GM12801 (cell line): ENCODE measurements around the gene ENOX1.

Source experiments
- TF ChIP-seq, protein P1 (sequence below): IDR thresholded peaks from one replicate; pipeline ENCODE4 v1.5.1; 2011; ENCODE audit warnings: control low read depth; ENCODE audit not compliant: insufficient read length; ENCODE audit errors: extremely low read depth

Gene ENOX1

DNA sequence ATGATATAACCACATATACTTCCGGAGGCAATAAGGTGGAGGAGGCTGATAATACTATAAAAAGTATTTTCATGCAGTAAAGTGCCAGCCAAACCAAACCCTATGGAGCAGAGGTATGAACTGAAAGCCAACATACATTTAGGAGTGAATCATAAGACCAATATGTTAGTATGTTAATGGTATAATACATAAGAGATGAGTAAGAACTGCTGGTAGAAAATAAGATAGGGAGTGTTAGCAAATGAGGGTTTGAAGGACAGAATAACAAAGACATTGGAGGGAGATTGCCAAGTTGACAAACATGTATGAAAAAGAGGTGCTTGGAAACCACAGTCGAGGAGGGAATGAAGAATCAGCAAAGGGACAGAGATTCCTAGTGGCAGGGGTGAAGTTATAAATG lies 10.8 kb downstream of the ENOX1 start:
- TF ChIP-seq, protein P1, sequence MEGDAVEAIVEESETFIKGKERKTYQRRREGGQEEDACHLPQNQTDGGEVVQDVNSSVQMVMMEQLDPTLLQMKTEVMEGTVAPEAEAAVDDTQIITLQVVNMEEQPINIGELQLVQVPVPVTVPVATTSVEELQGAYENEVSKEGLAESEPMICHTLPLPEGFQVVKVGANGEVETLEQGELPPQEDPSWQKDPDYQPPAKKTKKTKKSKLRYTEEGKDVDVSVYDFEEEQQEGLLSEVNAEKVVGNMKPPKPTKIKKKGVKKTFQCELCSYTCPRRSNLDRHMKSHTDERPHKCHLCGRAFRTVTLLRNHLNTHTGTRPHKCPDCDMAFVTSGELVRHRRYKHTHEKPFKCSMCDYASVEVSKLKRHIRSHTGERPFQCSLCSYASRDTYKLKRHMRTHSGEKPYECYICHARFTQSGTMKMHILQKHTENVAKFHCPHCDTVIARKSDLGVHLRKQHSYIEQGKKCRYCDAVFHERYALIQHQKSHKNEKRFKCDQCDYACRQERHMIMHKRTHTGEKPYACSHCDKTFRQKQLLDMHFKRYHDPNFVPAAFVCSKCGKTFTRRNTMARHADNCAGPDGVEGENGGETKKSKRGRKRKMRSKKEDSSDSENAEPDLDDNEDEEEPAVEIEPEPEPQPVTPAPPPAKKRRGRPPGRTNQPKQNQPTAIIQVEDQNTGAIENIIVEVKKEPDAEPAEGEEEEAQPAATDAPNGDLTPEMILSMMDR: no peak

DNA sequence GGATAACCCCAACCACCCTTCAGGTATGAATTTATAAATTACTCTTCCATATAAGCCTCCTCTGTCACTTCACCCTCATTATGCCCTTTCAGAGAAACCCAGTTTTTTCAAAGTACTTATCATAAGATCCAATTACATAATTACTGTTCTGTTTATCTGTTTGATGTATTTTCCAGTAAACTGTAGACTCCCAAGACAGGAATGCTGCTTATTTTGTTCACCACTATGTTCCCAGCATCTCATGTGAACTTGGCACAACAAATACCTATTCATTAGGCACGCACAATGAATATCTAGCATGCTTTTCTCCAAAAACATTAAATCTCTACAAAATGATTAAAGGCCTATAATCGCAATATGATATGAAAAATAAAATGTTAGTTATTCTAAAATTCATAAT lies 13.2 kb downstream of the ENOX1 start:
- TF ChIP-seq, protein P1: no peak

DNA sequence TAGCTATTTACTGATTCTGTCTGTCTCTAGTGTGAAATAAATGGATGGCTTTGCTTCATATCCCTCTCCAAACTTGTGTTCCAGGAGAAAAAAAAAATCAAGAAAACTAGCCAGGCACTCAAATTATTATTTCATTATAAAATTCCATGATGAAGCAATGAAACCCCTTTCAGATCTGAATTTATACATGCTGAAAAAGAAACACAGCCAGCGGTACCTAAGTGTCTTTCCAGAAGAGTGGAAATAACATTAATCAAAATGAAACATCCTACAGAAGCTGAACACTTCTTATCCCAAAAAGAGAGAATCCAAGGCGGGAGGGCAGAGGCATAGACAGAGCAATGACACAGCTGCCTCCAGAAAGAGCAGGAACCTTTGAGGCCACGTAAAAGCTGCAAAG lies 15.9 kb downstream of the ENOX1 start:
- TF ChIP-seq, protein P1: no peak

- TF ChIP-seq, protein P1: no peak
These were observed 17.2 kb downstream of the ENOX1 start for GRCh38 chr13:43769529-43769928.

GRCh38 chr13:43767341-43767931 lies 19.3 kb downstream of the ENOX1 start:
- TF ChIP-seq, protein P1: no peak

DNA sequence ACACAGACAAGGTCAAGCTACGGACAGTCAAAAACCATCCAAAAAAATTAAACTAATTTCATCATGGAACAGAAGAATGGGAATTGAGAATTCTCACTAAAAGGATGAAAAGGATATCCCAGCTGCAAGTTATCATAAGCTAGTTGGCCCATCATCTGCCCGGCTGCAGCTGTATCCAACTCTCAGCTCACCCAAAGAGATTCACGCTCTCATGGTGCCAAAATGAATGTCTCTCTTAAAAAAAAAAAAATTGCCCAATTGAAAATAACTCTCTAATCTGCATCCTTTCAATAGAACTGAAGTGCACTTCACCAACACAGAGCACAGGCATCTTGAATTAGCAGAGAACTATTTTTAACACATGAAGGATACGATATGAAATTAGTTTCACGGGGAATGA lies 20.0 kb downstream of the ENOX1 start:
- TF ChIP-seq, protein P1: no peak

DNA sequence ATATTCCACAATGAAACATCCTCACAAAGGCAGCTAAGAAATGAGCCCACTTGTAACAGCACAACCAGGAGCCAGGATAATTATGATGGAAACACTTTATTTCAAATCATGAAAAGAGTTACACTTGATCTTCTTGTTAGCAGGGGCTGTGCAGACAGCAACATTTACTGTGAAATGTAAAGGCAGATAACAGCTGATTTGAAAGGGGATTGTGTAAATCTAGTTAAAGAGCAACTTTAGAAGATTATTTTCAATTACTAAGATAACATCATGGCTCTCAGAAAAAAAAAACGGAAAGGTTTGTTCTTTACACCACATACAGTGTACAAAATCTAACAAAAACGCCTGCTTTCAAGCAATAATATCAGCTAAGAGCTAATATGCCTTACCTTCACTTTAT lies 22.4 kb downstream of the ENOX1 start:
- TF ChIP-seq, protein P1: no peak

DNA sequence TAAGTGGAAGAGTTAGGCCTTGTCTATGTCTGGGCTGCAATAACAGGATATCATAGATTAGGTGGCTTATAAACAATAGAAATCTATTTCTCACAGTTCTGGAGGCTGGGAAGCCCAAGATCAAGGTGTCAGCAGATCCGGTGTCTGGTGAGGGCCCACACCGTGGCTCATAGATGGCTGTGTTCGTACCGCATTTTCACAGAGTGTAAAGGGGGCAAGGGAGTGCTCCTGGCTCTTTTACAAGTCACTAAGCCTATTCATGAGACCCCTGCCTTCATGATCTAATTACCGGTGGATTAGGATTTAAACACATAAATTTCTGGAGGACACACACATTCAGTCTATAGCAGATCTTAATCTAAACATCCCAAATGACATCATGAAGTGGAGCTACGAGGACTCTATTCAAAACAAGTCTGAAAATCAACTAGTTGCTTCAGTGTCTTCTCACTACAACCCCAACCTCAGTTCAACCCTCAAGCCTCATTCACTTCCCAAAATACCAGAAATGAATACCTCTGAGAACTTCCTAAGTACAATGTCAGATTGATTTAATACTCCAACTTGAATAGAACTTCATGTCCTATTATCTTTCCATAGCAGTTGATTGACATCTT lies 23.5 kb downstream of the ENOX1 start:
- TF ChIP-seq, protein P1: no peak
